ENCODE measurements around the gene AP2M1. TPM values are rescaled to one million over a fixed set of nuclear protein-coding genes. Genes with fewer than 3 reads are reported as not detected.

The AP2M1 gene
- total RNA-seq, 1 donor from 2014 or later = 262 TPM

DNA sequence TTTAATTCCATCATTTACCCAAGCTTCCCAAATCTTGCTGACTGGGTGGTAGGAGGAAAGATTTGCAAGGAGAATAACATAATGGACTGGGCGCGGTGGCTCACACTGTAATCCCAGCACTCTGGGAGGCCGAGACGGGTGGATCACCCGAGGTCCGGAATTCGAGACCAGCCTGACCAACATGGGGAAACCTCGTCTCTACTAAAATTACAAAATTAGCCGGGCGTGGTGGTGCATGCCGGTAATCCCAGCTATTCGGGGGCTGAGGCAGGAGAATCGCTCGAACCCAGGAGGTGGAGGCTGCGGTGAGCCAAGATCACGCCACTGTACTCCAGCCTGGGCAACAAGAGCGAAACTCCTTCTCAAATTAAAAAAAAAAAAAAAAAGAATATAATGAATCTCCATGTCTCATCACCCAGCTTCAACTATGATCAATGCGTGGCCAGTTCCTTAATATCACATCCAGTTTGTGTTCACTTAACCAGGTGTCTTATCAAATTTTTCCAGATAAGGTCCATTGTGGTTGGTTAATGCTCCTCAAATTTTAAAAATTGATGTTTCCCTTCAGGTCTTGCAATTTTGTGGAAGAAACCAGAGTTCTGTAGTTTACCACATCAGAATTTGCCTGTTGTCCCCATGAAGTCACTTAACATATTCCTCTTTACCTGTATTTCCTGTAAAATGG is 10.0 kb downstream of the AP2M1 start:
- DNase-seq (ENCODE audit: low read depth) (no peak), FAIRE-seq (no peak)
- Histone ChIP-seq H3K4me3 (ENCODE audit: low read depth, low read length) (no peak overlapping the region), H3K36me3 (ENCODE audit: control insufficient read depth, insufficient read depth, low read length) (peaks cover 46% of the 10 kb centered on the region), H3K27me3 (ENCODE audit: control insufficient read depth, insufficient read depth, low read length) (no peaks in the 10 kb centered on the region)
- TF ChIP-seq, protein P1, sequence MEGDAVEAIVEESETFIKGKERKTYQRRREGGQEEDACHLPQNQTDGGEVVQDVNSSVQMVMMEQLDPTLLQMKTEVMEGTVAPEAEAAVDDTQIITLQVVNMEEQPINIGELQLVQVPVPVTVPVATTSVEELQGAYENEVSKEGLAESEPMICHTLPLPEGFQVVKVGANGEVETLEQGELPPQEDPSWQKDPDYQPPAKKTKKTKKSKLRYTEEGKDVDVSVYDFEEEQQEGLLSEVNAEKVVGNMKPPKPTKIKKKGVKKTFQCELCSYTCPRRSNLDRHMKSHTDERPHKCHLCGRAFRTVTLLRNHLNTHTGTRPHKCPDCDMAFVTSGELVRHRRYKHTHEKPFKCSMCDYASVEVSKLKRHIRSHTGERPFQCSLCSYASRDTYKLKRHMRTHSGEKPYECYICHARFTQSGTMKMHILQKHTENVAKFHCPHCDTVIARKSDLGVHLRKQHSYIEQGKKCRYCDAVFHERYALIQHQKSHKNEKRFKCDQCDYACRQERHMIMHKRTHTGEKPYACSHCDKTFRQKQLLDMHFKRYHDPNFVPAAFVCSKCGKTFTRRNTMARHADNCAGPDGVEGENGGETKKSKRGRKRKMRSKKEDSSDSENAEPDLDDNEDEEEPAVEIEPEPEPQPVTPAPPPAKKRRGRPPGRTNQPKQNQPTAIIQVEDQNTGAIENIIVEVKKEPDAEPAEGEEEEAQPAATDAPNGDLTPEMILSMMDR (IDR thresholded peaks at IDR 0.05; ENCODE audit: insufficient read depth, low read length, severe bottlenecking) = no peak

DNA sequence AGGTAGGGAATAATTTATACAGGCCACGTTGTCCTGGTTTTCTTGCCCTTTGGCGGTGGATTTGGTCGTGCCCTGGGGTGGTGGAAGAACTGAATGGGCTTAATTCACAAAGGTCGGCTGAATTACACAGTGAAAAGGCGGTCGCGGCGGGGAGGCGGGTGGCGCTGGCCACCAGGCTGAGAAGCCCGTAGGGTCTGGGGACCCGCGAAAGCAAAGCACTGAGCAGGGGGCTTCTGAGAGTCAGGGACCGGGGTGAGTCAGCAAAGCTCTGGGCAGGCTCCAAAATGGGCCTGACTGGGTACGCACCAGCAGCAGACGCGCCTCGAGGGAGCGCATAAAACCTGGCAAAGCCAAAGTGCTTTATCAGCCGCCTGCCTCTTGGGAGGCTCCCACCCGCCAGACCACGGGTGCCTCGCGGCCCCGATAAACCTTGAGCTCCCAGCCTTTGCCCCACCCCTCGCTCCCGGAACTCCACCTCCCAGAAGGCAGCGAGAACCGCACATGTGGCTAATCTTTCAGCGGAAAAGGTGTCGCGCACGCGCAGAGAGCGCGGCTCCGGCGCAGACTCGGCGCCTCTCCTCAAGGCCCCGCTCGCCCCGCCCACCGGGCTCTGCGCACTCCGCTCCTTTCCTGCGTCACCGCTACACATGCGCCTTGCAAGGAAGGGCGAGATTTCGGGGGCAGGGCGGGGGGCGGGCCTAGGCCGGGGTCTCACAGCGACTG is 11.0 kb downstream of the AP2M1 start:
- Histone ChIP-seq H3K4me3 (ENCODE audit: low read depth, low read length) (peak overlapping the region; percentile 81), H3K27me3 (ENCODE audit: control insufficient read depth, insufficient read depth, low read length) (no peaks in the 10 kb centered on the region), H3K36me3 (ENCODE audit: control insufficient read depth, insufficient read depth, low read length) (peaks cover 42% of the 10 kb centered on the region)
- TF ChIP-seq, protein P1 (IDR thresholded peaks at IDR 0.05; ENCODE audit: insufficient read depth, low read length, severe bottlenecking) = no peak
- DNase-seq (ENCODE audit: low read depth) (peak; percentile 96), FAIRE-seq (no peak)

DNA sequence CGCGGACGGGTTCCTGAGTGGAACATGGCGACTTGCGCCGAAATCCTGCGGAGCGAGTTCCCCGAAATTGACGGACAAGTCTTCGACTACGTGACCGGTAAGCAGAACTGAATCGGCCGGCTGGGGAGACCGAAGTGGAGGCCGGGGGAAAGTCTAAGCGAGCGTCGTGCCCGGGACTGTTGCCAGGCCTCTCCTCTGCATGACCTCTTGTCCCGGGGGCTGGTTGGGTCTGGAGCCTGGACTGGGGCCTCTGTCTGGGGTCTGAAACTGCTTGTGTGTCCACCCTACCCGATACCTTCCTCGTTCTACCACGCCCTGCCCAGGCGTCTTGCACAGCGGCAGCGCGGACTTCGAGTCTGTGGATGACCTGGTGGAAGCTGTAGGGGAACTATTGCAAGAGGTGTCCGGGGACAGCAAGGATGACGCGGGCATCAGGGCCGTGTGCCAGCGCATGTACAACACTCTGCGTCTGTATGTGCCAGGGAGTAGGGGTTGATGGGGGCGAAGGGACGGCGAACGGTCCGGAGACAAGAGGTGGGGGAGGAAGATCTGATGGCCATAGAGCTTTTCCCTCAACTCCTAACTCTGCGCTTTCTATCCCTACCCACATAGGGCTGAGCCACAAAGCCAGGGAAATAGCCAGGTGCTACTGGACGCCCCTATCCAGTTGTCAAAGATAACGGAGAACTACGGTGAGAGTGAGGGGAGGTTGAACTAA is 11.7 kb downstream of the AP2M1 start, which contains the start of gene ABCF3:
TSS of gene ABCF3 (plus strand) at position 16 of the 718 bp plus-strand sequence. CDS start at position 25, 9 bp downstream.
- no peak for FAIRE-seq

DNA sequence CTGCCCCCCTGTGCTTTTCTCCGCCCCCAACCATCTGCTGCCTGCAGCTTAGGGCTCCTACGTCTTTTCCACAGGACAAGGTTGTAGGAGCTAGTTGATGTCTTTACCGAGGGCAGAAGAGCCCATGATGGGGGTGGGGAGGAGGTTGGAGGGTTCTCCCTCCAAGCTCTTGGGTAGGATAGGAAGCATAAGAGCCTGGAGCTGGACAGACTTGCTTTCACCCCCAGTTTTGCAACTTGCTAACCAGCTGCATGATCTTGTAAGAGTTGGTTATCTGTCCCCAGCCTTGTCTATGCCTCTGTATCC is 12.2 kb downstream of the AP2M1 start:
- no peak for DNase-seq (ENCODE audit: low read depth)
- Histone ChIP-seq H3K4me3 (ENCODE audit: low read depth, low read length) (peak overlapping the region; percentile 81), H3K27me3 (ENCODE audit: control insufficient read depth, insufficient read depth, low read length) (no peaks in the 10 kb centered on the region), H3K36me3 (ENCODE audit: control insufficient read depth, insufficient read depth, low read length) (peaks cover 37% of the 10 kb centered on the region)
- TF ChIP-seq, protein P1 (IDR thresholded peaks at IDR 0.05; ENCODE audit: insufficient read depth, low read length, severe bottlenecking) = no peak
- no peak for FAIRE-seq

More for the DNA sequence above, 11.7 kb downstream of the AP2M1 start, which contains the start of gene ABCF3:
- TF ChIP-seq, protein P1 (IDR thresholded peaks at IDR 0.05; ENCODE audit: insufficient read depth, low read length, severe bottlenecking) = no peak
- peaks cover 40% of the 10 kb centered on the region for H3K36me3 ChIP-seq (ENCODE audit: control insufficient read depth, insufficient read depth, low read length)
- peak within 1 kb of the TSS; percentile 81 for H3K4me3 ChIP-seq (ENCODE audit: low read depth, low read length)
- H3K27me3 ChIP-seq (ENCODE audit: control insufficient read depth, insufficient read depth, low read length) = no peaks in the 10 kb centered on the region
- DNase-seq (ENCODE audit: low read depth) = peak; percentile 38

DNA sequence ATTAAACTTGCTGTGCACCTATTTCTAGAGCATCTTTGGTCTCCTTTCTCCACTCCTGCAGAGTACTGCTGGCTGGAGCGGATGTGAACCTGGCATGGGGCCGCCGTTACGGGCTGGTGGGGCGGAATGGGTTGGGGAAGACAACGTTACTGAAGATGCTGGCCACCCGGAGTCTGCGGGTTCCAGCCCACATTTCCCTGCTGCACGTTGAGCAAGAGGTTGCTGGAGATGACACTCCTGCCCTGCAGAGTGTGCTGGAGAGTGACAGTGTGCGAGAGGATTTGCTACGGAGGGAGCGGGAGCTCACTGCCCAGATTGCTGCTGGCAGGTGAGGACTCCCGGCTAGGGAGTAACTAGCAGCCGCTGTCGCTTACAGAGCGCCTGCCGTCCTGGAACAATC is 13.4 kb downstream of the AP2M1 start:
- TF ChIP-seq, protein P1 (IDR thresholded peaks at IDR 0.05; ENCODE audit: insufficient read depth, low read length, severe bottlenecking) = no peak
- FAIRE-seq (no peak), DNase-seq (ENCODE audit: low read depth) (no peak)
- Histone ChIP-seq H3K27me3 (ENCODE audit: control insufficient read depth, insufficient read depth, low read length) (no peaks in the 10 kb centered on the region), H3K4me3 (ENCODE audit: low read depth, low read length) (no peak overlapping the region), H3K36me3 (ENCODE audit: control insufficient read depth, insufficient read depth, low read length) (peaks cover 37% of the 10 kb centered on the region)
